GM19463 (cell line): ENCODE measurements around the gene MXD4.

Experiments used
- ATAC-seq: cut with Tn5 transposase; IDR thresholded peaks from one replicate; pipeline ENCODE4 v1.9.1; 2021; ENCODE audit warnings: mild to moderate bottlenecking, moderate library complexity; ENCODE audit not compliant: unreplicated experiment

The MXD4 gene

GRCh38 chr4:2265113-2266110, 3.5 kb upstream of the MXD4 start:
- ATAC-seq: no peak

GRCh38 chr4:2264481-2265041, 2.7 kb upstream of the MXD4 start:
- ATAC-seq: no peak

DNA sequence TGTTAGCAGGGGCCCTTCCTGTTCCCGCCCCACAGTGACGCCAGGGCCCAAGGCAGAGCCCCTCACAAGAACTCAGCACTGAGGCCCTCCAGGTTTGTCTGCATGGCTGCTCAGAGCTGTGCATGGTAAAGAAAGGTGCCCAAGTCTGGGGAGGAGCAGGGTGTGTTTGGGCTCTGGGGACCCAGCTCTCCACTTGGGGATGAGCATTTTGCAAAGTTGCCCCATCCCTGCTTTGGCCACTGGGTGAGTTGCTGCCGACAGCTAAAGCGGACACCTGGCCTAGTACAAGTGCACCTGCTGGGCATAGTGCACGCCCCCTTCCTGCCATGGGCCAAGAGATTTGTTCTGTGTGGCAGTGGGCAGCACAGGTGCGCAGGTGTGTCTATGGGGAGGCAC, 2.0 kb upstream of the MXD4 start:
- ATAC-seq: no peak

DNA sequence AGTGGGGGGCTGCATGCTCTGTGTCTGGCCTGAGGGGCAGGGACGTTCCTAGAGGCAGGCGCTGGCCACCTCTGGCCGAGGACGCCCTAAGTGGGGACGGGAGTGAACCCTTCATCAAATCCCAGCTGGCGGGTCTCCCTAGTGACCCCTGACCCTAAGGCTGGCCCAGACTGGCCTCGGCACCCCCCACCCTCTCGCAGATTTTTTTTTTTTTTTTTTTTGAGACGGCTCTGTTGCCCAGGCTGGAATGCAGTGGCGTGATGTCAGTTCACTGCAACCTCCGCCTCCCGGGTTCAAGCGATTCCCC, 988 bp upstream of the MXD4 start:
- ATAC-seq: no peak

DNA sequence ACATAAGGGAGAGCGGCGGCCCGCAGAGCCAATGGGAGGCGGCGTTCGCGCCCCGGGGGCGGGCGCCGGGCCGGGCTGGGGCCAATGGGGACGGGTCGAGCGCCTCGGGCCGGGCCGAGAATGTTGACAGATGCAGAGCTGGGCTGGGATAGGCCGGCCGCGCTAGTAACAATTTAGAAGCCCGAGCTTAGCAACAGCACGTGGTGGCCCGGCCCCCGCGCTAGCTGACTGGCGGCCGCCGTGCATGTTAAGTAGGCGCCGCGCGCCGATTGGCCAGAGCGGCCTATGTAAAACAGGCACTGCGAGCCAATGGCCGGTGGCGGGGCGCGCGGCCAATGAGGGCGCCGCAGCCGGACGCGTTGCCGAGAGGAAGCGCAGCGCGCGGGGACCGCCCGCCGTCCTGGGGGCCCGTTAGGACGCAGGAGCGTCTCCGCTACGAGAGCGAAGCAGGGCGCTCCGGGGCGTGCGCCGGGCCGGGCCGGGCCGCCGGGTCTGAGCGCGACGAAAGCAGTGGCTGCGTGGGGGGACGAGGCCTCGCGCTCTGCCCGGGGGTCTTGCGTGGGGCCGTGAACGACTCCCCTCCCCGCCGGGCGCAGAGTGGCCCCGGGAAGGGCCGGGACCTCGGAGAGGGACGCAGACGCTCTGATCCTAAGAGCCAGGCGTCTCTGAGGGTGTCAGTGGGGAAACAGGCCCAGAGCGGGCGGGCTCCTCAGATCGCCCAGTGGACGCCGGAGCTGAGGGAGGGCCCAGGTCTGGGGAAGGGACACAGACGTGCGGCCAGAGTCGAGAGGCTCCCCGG, 435 bp upstream of the MXD4 start:
- peak; percentile 90 for ATAC-seq

DNA sequence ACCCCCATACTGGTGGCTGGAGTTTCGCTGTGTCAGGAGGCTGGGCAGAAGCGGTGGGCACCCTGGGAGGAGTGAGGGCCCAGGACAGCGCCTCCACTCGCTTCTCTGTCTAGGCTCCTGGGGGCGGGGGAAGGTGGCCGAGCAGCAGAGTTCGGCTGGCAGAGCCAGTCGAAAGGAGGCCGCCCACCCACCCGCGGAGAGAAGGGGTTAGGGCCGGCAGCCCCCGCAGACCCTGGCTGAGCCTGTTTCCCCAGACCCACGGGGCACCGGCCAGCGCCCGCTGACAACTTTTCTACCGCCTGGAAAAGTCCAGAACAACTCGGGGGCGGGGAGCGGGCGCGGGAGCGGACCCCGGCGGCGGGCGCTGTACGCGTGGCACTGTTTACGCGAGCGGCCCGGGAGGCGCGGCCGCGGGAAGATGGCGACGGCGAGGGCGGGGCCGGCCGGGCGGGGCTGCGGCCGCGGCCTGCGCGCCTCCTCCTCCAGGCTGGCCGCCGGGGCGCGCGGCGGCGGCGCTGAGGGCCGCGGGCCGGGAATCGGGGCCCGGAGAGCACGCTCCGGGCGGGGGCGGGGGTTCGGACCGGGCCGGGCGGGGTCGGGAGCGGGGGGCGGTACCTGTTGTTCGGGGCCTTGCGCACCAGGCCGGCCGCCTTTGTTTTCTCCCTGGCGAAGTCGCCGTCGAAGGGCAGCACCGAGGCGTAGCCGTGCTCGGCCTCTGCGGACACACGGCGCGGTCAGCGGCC, 628 bp downstream of the MXD4 start:
- ATAC-seq: no peak

- ATAC-seq: no peak
Observed at GRCh38 chr4:2260344-2261109, 1.4 kb downstream of the MXD4 start.

DNA sequence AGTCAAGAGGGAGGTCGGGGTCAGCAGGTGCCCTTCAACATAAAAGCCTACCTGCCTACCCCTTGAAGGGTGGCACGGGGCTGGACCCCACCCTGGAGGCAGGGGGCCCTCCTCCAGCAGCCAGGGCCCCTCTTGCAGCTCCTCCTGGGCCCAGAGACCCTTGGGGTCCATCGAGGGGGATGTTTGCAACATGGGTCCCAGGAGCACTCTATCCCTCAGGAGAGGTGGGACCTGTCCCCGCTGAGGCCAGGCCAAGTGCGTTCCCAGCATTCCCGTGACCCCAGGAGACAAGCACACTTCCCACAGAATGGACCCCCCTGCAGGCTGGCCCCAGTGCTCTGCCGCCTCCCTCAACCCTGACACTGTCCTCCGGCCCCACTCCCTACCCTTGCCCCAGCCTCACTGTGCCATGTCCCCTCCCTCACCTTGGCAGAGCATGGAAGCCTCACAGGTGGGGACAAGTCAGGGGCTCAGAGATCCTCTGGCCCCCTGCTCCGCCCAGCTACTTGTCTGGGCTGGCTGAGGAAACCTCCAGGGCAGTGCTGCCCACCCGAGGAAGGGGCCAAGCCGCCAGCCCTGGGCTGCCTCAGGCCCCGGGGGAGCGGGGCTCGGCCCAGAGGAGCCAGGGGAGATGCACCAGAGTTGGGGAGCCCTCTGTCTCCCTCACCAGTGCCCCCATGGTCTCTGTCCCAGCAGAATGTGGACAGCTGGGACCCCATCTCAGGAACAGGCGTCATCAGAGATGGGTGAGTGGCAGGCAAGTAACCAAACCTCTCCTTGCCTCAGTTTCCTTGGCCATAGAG, 2.2 kb downstream of the MXD4 start:
- no peak for ATAC-seq

DNA sequence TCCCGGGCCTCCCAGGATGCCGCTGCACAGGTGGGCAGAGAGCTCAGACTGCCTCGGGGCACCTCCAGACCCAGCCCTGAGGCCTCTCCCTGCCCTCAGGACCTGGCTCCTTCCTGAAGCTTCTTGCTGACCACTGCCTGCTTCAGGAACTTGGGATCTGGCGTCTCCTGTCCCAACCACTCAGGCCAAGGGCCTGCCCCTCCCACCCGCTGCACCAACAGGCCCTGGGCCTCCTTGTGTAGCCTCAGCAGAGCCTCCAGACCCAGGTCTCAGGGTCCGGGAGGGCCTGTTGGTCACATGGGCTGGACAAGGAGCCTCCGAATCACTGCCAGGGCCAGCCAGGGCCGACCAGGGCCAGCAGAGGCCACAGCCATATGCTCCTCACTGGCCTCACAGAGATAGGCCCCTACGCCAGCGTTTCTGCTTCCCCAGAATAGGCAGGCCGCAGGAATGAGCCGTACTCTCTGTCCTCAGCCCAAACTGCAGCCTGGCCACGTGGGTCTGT, 2.8 kb downstream of the MXD4 start:
- ATAC-seq: no peak

- no peak for ATAC-seq
Observed at GRCh38 chr4:2258091-2259035, 3.5 kb downstream of the MXD4 start.

- no peak for ATAC-seq
Observed at GRCh38 chr4:2257361-2258081, 4.4 kb downstream of the MXD4 start.

GRCh38 chr4:2256781-2257191, 5.1 kb downstream of the MXD4 start:
- ATAC-seq: no peak

DNA sequence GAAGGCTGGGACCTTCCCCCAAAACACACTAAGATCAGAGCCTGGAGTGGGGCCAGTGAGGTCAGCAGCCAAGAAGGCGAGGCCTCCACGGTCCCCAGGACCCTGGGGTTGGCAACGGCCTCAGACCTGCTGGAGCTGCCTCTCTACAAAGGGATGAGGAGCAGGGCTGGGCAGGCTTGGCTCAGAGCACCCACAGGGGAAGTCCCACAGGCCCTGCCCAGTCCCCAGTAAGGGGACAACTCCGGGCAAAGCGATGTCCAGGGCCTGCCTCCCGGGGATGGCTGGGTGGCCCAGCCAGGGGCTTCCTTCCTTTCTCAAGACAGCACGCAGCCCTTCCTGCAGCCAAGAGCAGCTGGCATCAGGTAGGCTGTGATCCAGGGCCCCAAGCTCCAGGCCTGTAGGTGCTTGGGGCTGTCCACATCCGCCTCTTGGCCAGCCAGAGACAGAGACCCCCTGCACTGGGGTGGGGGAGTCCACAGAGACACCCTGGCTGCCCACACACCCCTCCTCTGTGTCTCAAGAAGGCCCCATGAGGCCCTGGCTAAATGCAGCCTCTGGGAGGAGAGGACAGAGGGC, 5.7 kb downstream of the MXD4 start:
- no peak for ATAC-seq

DNA sequence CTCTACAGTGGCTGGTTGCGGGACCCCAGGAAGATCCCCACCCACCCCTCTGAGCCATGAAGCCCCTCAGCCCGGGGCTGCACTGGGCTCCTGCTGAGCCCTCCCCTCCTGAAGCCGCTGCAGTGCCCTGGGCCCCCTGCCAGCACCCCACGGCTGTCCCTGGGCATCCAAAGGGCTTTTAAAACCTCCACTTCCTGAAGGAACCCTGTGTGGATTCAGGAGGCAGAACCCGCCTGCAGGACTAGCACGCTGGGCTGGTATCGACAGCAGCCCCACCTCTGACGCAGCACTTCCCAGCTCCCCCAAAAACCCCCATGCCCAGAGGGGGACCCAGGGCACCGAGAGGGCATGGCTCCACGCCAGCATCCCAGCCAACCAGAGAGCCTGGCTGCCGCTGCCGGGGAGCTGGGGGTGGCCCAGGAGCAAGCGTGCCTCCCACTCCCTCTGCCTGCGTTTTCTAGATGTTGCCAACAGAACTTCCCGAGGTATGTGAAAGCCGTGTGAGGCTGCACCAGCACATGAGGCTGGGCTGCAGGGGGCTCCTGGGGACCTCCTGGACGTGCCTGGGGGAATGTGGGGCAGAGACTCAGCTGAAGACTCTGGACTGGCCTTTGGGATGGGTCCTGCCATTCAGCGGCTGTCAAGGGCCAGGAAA, 6.3 kb downstream of the MXD4 start:
- no peak for ATAC-seq

DNA sequence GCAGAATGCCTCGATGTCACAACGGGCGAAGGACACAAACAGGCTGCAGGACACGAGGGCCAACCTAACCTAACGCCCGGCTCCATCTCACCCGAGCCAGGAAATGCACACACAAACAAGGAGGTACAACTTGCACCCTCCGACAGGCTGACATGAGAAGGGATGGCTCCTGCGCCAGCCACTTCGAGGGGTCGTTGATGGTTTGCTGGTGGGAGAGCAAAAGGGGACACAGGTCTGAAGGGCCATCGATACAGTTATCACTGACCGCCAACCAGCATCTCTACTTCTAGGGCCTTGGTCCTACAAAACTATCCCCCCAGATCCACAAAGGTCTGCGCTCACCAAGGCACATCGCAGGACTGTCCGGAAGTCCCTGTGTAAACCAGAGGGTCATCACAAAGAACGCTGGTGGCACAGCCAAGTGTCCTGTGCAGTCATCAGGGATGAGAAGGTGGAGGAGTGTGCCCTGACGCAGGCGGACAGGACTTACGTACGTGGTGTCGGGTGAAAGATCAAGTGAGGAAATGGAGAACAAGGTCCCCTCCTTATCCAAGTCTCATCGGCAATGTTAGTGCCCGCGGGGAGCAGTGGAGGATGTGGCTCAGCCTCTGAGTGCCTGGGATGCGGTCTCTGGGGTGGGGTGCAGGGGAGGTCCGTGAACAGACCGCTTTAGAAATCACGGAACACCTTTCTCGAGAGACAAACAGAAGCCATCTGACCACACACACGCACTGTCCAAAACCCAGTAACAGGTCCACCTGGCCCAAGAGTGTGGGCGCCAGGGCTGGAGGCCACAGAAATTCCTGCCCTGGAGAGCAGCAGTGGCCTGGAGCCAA, 7.0 kb downstream of the MXD4 start:
- no peak for ATAC-seq
